Mesenchymal stem cell (in vitro differentiated cells and primary cell): Measurements from ENCODE around the gene WDR48.
A peak's percentile ranks its signal among the peaks of the same experiment; 100 is the strongest.

ENCODE experiments used
- DNase-seq: peaks from one replicate; pipeline ENCODE4 v3.0.0-alpha.2; 2013
- H2AFZ ChIP-seq: one replicate; pipeline ENCODE4 v1.6.1; 2013; ENCODE audit warnings: low read depth, mild to moderate bottlenecking, control low read depth, inconsistent platforms, low read length, moderate library complexity
- H2AK5ac ChIP-seq: 2 replicates; pipeline ENCODE4 v1.6.1; 2013; ENCODE audit warnings: low read length, moderate library complexity, mild to moderate bottlenecking, inconsistent platforms; ENCODE audit not compliant: severe bottlenecking
- H2BK120ac ChIP-seq: one replicate; pipeline ENCODE4 v1.6.1; 2013; ENCODE audit warnings: low read depth, mild to moderate bottlenecking, inconsistent platforms, low read length, moderate library complexity
- H2BK12ac ChIP-seq, 2 experiments: one replicate each; pipeline ENCODE4 v1.6.1; 2013; ENCODE audit warnings: inconsistent platforms in 2 of 2, low read length in 2 of 2, mild to moderate bottlenecking in 2 of 2, moderate library complexity in 2 of 2, control low read depth in 1 of 2
- H2BK15ac ChIP-seq: one replicate; pipeline ENCODE4 v1.6.1; 2013; ENCODE audit warnings: mild to moderate bottlenecking, low read depth, inconsistent platforms; ENCODE audit not compliant: poor library complexity, severe bottlenecking
- H2BK5ac ChIP-seq: 2 replicates; pipeline ENCODE4 v1.6.1; 2013; ENCODE audit warnings: low read depth, mild to moderate bottlenecking, low read length, control low read depth, inconsistent platforms; ENCODE audit not compliant: poor library complexity, severe bottlenecking
- H3K14ac ChIP-seq, 2 experiments: one replicate each; pipeline ENCODE4 v1.6.1; 2013; ENCODE audit warnings: inconsistent platforms in 2 of 2, low read length in 2 of 2, control low read depth in 1 of 2, mild to moderate bottlenecking in 1 of 2, moderate library complexity in 1 of 2
- H3K18ac ChIP-seq, 2 experiments: one replicate each; pipeline ENCODE4 v1.6.1; 2013; ENCODE audit warnings: inconsistent platforms in 2 of 2, low read length in 2 of 2, control low read depth in 1 of 2, low read depth in 1 of 2, mild to moderate bottlenecking in 1 of 2
- H3K23ac ChIP-seq, 2 experiments: one replicate each; pipeline ENCODE4 v1.6.1; 2013; ENCODE audit warnings: inconsistent platforms in 2 of 2, low read length in 2 of 2, mild to moderate bottlenecking in 2 of 2, moderate library complexity in 2 of 2, control low read depth in 1 of 2
- H3K27ac ChIP-seq: 2 replicates; pipeline ENCODE4 v1.5.1; 2013; ENCODE audit warnings: mild to moderate bottlenecking, moderate library complexity, low read length, control low read depth, inconsistent platforms; ENCODE audit not compliant: poor library complexity, severe bottlenecking
- H3K27me3 ChIP-seq, 2 experiments: 2 replicates each; pipeline versions ENCODE4 v1.6.1 to v1.7.0; 2013; ENCODE audit warnings: low read length in 2 of 2, mild to moderate bottlenecking in 2 of 2, moderate library complexity in 2 of 2, control low read depth in 1 of 2, inconsistent platforms in 1 of 2; ENCODE audit not compliant: control insufficient read depth in 1 of 2, insufficient read depth in 1 of 2
- H3K36me3 ChIP-seq, 2 experiments: 2 replicates each; pipeline versions ENCODE4 v1.6.1 to v1.7.0; 2013; ENCODE audit warnings: low read length in 2 of 2, control low read depth in 1 of 2, inconsistent platforms in 1 of 2, low read depth in 1 of 2, mild to moderate bottlenecking in 1 of 2; ENCODE audit not compliant: insufficient read depth in 2 of 2, control insufficient read depth in 1 of 2
- H3K4ac ChIP-seq, 2 experiments: one replicate each; pipeline ENCODE4 v1.6.1; 2013; ENCODE audit warnings: inconsistent platforms in 2 of 2, low read length in 2 of 2, mild to moderate bottlenecking in 2 of 2, moderate library complexity in 2 of 2, control low read depth in 1 of 2, low read depth in 1 of 2
- H3K4me1 ChIP-seq: 2 replicates; pipeline ENCODE4 v1.6.1; 2013; ENCODE audit warnings: low read depth, low read length, control low read depth; ENCODE audit not compliant: control insufficient read depth, insufficient read depth
- H3K4me2 ChIP-seq: 2 replicates; pipeline ENCODE4 v1.6.1; 2013; ENCODE audit warnings: low read length, mild to moderate bottlenecking, inconsistent platforms; ENCODE audit not compliant: poor library complexity, severe bottlenecking
- H3K4me3 ChIP-seq, 2 experiments: 2 replicates each; pipeline versions ENCODE4 v1.5.1 to v1.7.0; 2013; ENCODE audit warnings: low read length in 2 of 2, mild to moderate bottlenecking in 2 of 2, control low read depth in 1 of 2, low read depth in 1 of 2; ENCODE audit not compliant: insufficient read depth in 1 of 2
- H3K79me1 ChIP-seq: replicated peaks from 2 replicates; pipeline ENCODE4 v1.6.1; 2013; ENCODE audit warnings: mild to moderate bottlenecking, control low read depth, low read length, inconsistent platforms; ENCODE audit not compliant: poor library complexity, severe bottlenecking
- H3K9ac ChIP-seq: 2 replicates; pipeline ENCODE4 v1.7.0; 2013; ENCODE audit warnings: mild to moderate bottlenecking, low read length, moderate library complexity
- H3K9me3 ChIP-seq: 2 replicates; pipeline ENCODE4 v1.7.0; 2013; ENCODE audit warnings: mild to moderate bottlenecking, low read length; ENCODE audit not compliant: control insufficient read depth
- H4K8ac ChIP-seq: one replicate; pipeline ENCODE4 v1.6.1; 2013; ENCODE audit warnings: inconsistent platforms, mild to moderate bottlenecking, low read length, moderate library complexity
- H4K91ac ChIP-seq: one replicate; pipeline ENCODE4 v1.6.1; 2013; ENCODE audit warnings: mild to moderate bottlenecking, low read length, inconsistent platforms
- WGBS: methylation state at CpG from one replicate; pipeline ENCODE4 v1.1.7; 2013; ENCODE audit warnings: mixed read lengths; 5-methylcytosine and 5-hydroxymethylcytosine counted together

WDR48 gene

DNA sequence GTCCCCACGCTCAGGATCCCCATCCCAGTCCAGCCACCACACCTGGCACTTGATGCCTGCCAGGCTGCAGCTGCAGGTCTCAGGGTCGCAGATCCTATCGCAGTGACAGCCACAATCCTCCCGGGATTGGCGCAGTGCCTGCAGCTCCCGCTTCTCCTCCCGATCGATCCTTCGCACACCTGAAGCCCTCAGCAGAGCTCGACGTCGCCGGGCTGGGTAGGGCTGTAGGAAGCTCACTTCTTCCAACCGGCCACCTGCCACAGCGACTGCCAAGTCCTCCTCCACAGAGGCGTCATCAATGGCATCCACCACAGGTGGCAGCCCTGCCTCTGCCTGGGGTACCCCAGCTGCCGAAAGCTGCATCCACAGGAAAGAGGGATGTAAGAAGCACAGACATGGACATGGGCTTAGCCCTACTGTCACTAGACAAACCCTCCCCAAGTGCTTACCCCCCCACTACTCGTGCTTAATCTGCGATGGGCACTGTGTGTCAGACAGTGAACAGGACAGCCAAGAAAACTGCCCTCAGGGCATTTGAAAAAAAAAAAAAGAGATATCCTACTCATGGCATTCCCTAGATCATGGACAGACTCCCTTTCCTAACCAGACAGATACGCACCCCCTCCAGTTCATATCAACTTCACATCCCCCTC is 92.4 kb downstream of the WDR48 start:
- H2BK15ac ChIP-seq: peak overlapping the region; percentile 19

DNA sequence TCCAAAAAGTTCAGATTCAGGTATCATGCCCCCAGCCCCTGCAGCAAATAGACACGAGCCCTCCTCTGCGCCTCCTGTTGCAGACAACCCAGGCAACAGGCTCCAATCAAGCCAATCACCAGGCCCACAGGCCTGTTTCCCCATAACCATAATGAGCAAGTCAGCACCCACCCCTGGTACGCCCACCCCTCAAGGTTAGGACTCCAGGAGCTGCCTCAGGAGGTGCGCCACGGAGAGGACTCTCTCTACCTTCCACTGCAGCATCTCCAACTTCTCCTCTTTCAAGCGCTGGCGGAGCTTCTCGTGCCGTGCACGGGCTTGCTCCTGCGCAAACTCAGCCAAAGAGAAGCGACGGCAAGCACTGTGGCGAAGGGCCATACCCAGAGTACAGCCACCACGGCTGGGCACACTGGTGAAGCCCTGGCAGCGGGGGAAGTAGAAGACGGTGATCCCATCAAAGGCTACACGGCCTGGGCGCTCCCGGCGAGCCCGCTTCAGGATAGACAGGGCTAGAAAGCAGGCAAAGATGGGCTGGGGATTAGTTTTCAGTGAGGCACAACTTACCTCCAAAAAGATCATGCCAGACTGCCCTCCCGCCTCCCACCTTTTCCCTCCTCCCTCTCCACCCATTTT is 93.0 kb downstream of the WDR48 start:
- no peak for DNase-seq
- peaks cover 49% of the 10 kb centered on the region for H3K4me1 ChIP-seq
- WGBS: 98% methylated on average over 16 of the region's 23 CpGs
- no peak overlapping the region for H3K4me2 ChIP-seq
- H4K8ac ChIP-seq: no peak overlapping the region
- H2BK5ac ChIP-seq: no peak overlapping the region
- H3K23ac ChIP-seq: no peak overlapping the region
- peaks cover 36% of the 10 kb centered on the region for H3K79me1 ChIP-seq
- no peaks in the 10 kb centered on the region for H3K27me3 ChIP-seq
- H2AK5ac ChIP-seq: no peak overlapping the region
- H3K9ac ChIP-seq: no peak overlapping the region
- no peaks in the 10 kb centered on the region for H3K9me3 ChIP-seq
- no peak overlapping the region for H2BK120ac ChIP-seq
- peaks cover 56 to 61% of the 10 kb centered on the region in 2 experiments for H3K36me3 ChIP-seq
- no peak overlapping the region for H3K4ac ChIP-seq
- H2BK12ac ChIP-seq: no peak overlapping the region
- H3K18ac ChIP-seq: peak overlapping the region in 1 of 2 experiments; percentile 37
- no peak overlapping the region for H4K91ac ChIP-seq
- no peak overlapping the region for H3K14ac ChIP-seq
- H3K4me3 ChIP-seq: no peak overlapping the region
- no peak overlapping the region for H2BK15ac ChIP-seq
- no peak overlapping the region for H2AFZ ChIP-seq
- no peak overlapping the region for H3K27ac ChIP-seq

More for the DNA sequence above, 92.4 kb downstream of the WDR48 start:
- H3K4me3 ChIP-seq: no peak overlapping the region
- H3K27ac ChIP-seq: no peak overlapping the region
- H2AK5ac ChIP-seq: no peak overlapping the region
- H3K79me1 ChIP-seq: peaks cover 36% of the 10 kb centered on the region
- H4K91ac ChIP-seq: peak overlapping the region; percentile 20
- no peak overlapping the region for H3K4me2 ChIP-seq
- DNase-seq: no peak
- no peak overlapping the region for H4K8ac ChIP-seq
- no peak overlapping the region for H3K9ac ChIP-seq
- no peak overlapping the region for H2BK12ac ChIP-seq
- WGBS: 96% methylated on average over 20 of the region's 20 CpGs
- no peak overlapping the region for H3K23ac ChIP-seq
- no peak overlapping the region for H3K14ac ChIP-seq
- peaks cover 56 to 67% of the 10 kb centered on the region in 2 experiments for H3K36me3 ChIP-seq
- H3K18ac ChIP-seq: no peak overlapping the region
- no peak overlapping the region for H2BK120ac ChIP-seq
- no peaks in the 10 kb centered on the region for H3K27me3 ChIP-seq
- H2BK5ac ChIP-seq: no peak overlapping the region
- H3K4ac ChIP-seq: no peak overlapping the region
- H2AFZ ChIP-seq: no peak overlapping the region
- no peaks in the 10 kb centered on the region for H3K9me3 ChIP-seq
- H3K4me1 ChIP-seq: peaks cover 45% of the 10 kb centered on the region

DNA sequence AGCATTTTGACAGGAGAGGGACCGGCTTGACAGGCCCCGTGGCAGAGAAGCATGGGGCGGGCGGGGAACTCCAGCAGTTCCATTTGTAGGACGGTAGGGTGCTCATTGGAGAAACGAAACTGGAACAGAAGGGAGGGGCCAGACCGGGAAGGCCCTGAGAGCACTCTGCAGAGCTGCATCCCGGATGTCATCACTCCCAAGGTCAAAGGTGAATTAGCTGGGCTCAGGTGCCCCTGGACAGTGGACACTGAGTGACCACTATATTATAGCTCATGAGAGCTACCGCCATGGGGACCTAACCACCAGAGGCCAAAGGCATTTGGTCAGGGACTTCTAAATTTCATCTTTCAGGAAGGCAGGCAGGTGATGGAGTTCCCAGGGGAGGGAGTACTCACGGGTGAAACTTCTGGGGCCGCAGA is 94.3 kb downstream of the WDR48 start:
- H2BK12ac ChIP-seq: peak overlapping the region; percentile 28 to 68
- 74% methylated on average over 11 of the region's 11 CpGs for WGBS

More for the DNA sequence above, 94.3 kb downstream of the WDR48 start:
- no peaks in the 10 kb centered on the region for H3K27me3 ChIP-seq
- no peak overlapping the region for H3K4ac ChIP-seq
- H3K9me3 ChIP-seq: no peaks in the 10 kb centered on the region
- no peak overlapping the region for H4K8ac ChIP-seq
- H3K9ac ChIP-seq: no peak overlapping the region
- H3K18ac ChIP-seq: peak overlapping the region; percentile 11 to 88
- no peak overlapping the region for H3K4me3 ChIP-seq
- no peak overlapping the region for H2BK15ac ChIP-seq
- no peak overlapping the region for H3K23ac ChIP-seq
- H2AK5ac ChIP-seq: peak overlapping the region; percentile 94
- no peak overlapping the region for H4K91ac ChIP-seq
- H2BK5ac ChIP-seq: peak overlapping the region; percentile 22
- no peak overlapping the region for H2BK120ac ChIP-seq
- peak overlapping the region in 1 of 2 experiments; percentile 47 for H3K14ac ChIP-seq
- peak overlapping the region; percentile 98 for H3K27ac ChIP-seq
- H3K79me1 ChIP-seq: peaks cover 32% of the 10 kb centered on the region
- peaks cover 53% of the 10 kb centered on the region for H3K4me1 ChIP-seq
- H2AFZ ChIP-seq: no peak overlapping the region
- H3K4me2 ChIP-seq: peak overlapping the region; percentile 56
- peaks cover 50 to 51% of the 10 kb centered on the region in 2 experiments for H3K36me3 ChIP-seq
- DNase-seq: peak; percentile 65
